H9 (cell line): ENCODE results near the gene OIP5. TPM values are rescaled to one million over a fixed set of nuclear protein-coding genes. Genes with fewer than 3 reads are reported as not detected.

Experiments
- DNase-seq: peaks from one replicate; pipeline ENCODE4 v3.0.0-alpha.2; 2017
- H2AFZ ChIP-seq: one replicate; pipeline ENCODE4 v1.6.1; 2013; ENCODE audit warnings: mild to moderate bottlenecking, low read length, control low read depth, moderate library complexity
- H2AK5ac ChIP-seq: 2 replicates; pipeline ENCODE4 v1.6.1; 2013; ENCODE audit warnings: low read length, control low read depth, mixed read lengths; ENCODE audit not compliant: insufficient read length
- H2BK120ac ChIP-seq: one replicate; pipeline ENCODE4 v1.6.1; 2013; ENCODE audit warnings: low read depth, mild to moderate bottlenecking, low read length, control low read depth, inconsistent platforms; ENCODE audit not compliant: poor library complexity, severe bottlenecking
- H2BK12ac ChIP-seq: 2 replicates; pipeline ENCODE4 v1.6.1; 2013; ENCODE audit warnings: low read length, control low read depth, mixed read lengths, low read depth; ENCODE audit not compliant: insufficient read length
- H2BK15ac ChIP-seq: 2 replicates; pipeline ENCODE4 v1.6.1; 2013; ENCODE audit warnings: low read depth, low read length, control low read depth
- H2BK20ac ChIP-seq: one replicate; pipeline ENCODE4 v1.6.1; 2013; ENCODE audit warnings: low read depth, mild to moderate bottlenecking, low read length, control low read depth, inconsistent platforms; ENCODE audit not compliant: poor library complexity, severe bottlenecking
- H2BK5ac ChIP-seq: 2 replicates; pipeline ENCODE4 v1.6.1; 2013; ENCODE audit warnings: low read length, control low read depth, mixed read lengths; ENCODE audit not compliant: insufficient read length
- H3K14ac ChIP-seq: 2 replicates; pipeline ENCODE4 v1.6.1; 2013; ENCODE audit warnings: low read length, control low read depth; ENCODE audit not compliant: insufficient read depth
- H3K18ac ChIP-seq: 2 replicates; pipeline ENCODE4 v1.6.1; 2013; ENCODE audit warnings: low read depth, mild to moderate bottlenecking, mixed read lengths, low read length, control low read depth; ENCODE audit not compliant: insufficient read length
- H3K23ac ChIP-seq: 2 replicates; pipeline ENCODE4 v1.6.1; 2013; ENCODE audit warnings: low read length, control low read depth, mixed read lengths, low read depth; ENCODE audit not compliant: insufficient read length
- H3K23me2 ChIP-seq: 2 replicates; pipeline ENCODE4 v1.6.1; 2013; ENCODE audit warnings: low read depth, mild to moderate bottlenecking, mixed read lengths, low read length, control low read depth; ENCODE audit not compliant: insufficient read length, poor library complexity, severe bottlenecking
- H3K27ac ChIP-seq: 2 replicates; pipeline ENCODE4 v1.5.1; 2013; ENCODE audit warnings: low read length, control low read depth, mixed read lengths, low read depth; ENCODE audit not compliant: insufficient read length
- H3K27me3 ChIP-seq: 2 replicates; pipeline ENCODE4 v1.6.1; 2013; ENCODE audit warnings: low read length, control low read depth, inconsistent platforms; ENCODE audit not compliant: insufficient read depth
- H3K4ac ChIP-seq: 2 replicates; pipeline ENCODE4 v1.6.1; 2013; ENCODE audit warnings: low read depth, mild to moderate bottlenecking, control low read depth, inconsistent platforms, low read length, moderate library complexity
- H3K4me1 ChIP-seq: 2 replicates; pipeline ENCODE4 v1.6.1; 2013; ENCODE audit warnings: low read length, control low read depth, inconsistent platforms; ENCODE audit not compliant: insufficient read depth
- H3K4me2 ChIP-seq: 2 replicates; pipeline ENCODE4 v1.6.1; 2013; ENCODE audit warnings: low read length, control low read depth, mixed read lengths; ENCODE audit not compliant: insufficient read length, insufficient read depth
- H3K56ac ChIP-seq: 2 replicates; pipeline ENCODE4 v1.6.1; 2013; ENCODE audit warnings: low read depth, mild to moderate bottlenecking, mixed read lengths, low read length, control low read depth; ENCODE audit not compliant: insufficient read length
- H3K79me1 ChIP-seq: 2 replicates; pipeline ENCODE4 v1.6.1; 2013; ENCODE audit warnings: low read depth, mild to moderate bottlenecking, moderate library complexity, low read length, control low read depth, inconsistent platforms; ENCODE audit not compliant: insufficient read depth, poor library complexity, severe bottlenecking
- H3K79me2 ChIP-seq: 2 replicates; pipeline ENCODE4 v1.6.1; 2013; ENCODE audit warnings: low read length, control low read depth, inconsistent platforms; ENCODE audit not compliant: insufficient read depth
- H3K9ac ChIP-seq: 2 replicates; pipeline ENCODE4 v1.6.1; 2013; ENCODE audit warnings: low read length, control low read depth, mixed read lengths; ENCODE audit not compliant: insufficient read length; ENCODE audit errors: extremely low read depth
- H3K9me3 ChIP-seq: one replicate; pipeline ENCODE4 v1.6.1; 2013; ENCODE audit warnings: low read depth, low read length, inconsistent platforms; ENCODE audit not compliant: control insufficient read depth
- H3T11ph ChIP-seq: one replicate; pipeline ENCODE4 v1.6.1; 2013; ENCODE audit warnings: mild to moderate bottlenecking, low read length, control low read depth, inconsistent platforms
- H4K20me1 ChIP-seq: one replicate; pipeline ENCODE4 v1.6.1; 2013; ENCODE audit not compliant: control insufficient read depth, insufficient read length, insufficient read depth
- H4K5ac ChIP-seq: 2 replicates; pipeline ENCODE4 v1.6.1; 2013; ENCODE audit warnings: low read depth, mild to moderate bottlenecking, mixed read lengths, low read length, control low read depth; ENCODE audit not compliant: insufficient read length
- H4K8ac ChIP-seq: replicated peaks from 2 replicates; pipeline ENCODE4 v1.6.1; 2013; ENCODE audit warnings: low read length, control low read depth, mixed read lengths, low read depth; ENCODE audit not compliant: insufficient read length
- H4K91ac ChIP-seq: 2 replicates; pipeline ENCODE4 v1.6.1; 2013; ENCODE audit warnings: low read depth, mild to moderate bottlenecking, moderate library complexity, mixed read lengths, low read length, control low read depth; ENCODE audit not compliant: insufficient read length
- H3K27ac Mint-ChIP-seq, 3 experiments: 2 replicates in 2 of 3; 3 replicates in 1 of 3; pipeline ENCODE4 v1.8.0; 2020 to 2021; ENCODE audit warnings: mixed read lengths in 3 of 3, mild to moderate bottlenecking in 1 of 3, moderate library complexity in 1 of 3
- H3K27me3 Mint-ChIP-seq: 2 replicates; pipeline ENCODE4 v1.8.0; 2021; ENCODE audit warnings: low read depth, mild to moderate bottlenecking, moderate library complexity, mixed read lengths
- H3K36me3 Mint-ChIP-seq, 3 experiments: 2 replicates in 2 of 3; 3 replicates in 1 of 3; pipeline ENCODE4 v1.8.0; 2020 to 2021; ENCODE audit warnings: low read depth in 3 of 3, mixed read lengths in 3 of 3; ENCODE audit not compliant: insufficient read depth in 1 of 3
- H3K4me1 Mint-ChIP-seq, 2 experiments: 2 replicates each; pipeline ENCODE4 v1.8.0; 2020; ENCODE audit warnings: mixed read lengths in 2 of 2
- H3K4me3 Mint-ChIP-seq, 2 experiments: 2 replicates in 1 of 2; 3 replicates in 1 of 2; pipeline ENCODE4 v1.8.0; 2020 to 2021; ENCODE audit warnings: mild to moderate bottlenecking in 2 of 2, mixed read lengths in 2 of 2, moderate library complexity in 1 of 2
- H3K9me3 Mint-ChIP-seq, 2 experiments: 2 replicates in 1 of 2; 3 replicates in 1 of 2; pipeline ENCODE4 v1.8.0; 2020; ENCODE audit warnings: mild to moderate bottlenecking in 2 of 2, mixed read lengths in 2 of 2, moderate library complexity in 1 of 2
- CTCF ChIP-seq: fragments of 200-600 bp; sonication (generic); conservative IDR thresholded peaks from 3 replicates; pipeline ENCODE4 v1.8.0; 2021; ENCODE audit warnings: antibody characterized with exemption, mild to moderate bottlenecking
- WGBS: extraction: QIAGEN DNeasy Blood & Tissue Kit; methylation state at CpG from one replicate; pipeline ENCODE4 v1.1.7; 2013; ENCODE audit warnings: missing lambda C conversion rate, low lambda C conversion rate, mixed read lengths; ENCODE audit not compliant: insufficient read length; ENCODE audit errors: extremely low coverage; 5-methylcytosine and 5-hydroxymethylcytosine counted together
- total RNA-seq: library from RNA; stranded (reverse); gene quantifications from 2 replicates; pipeline ENCODE4 v1.2.1, GENCODE V29; 2021

The OIP5 gene
- total RNA-seq, 1 experiment from 2014 or later = 30.9 TPM

GRCh38 chr15:41377978-41378377 is 45.6 kb upstream of the OIP5 start:
- Histone ChIP-seq H3K56ac (no peak overlapping the region), H3K9me3 (no peaks in the 10 kb centered on the region), H3K23me2 (no peaks in the 10 kb centered on the region), H2BK12ac (no peak overlapping the region), H3K4me2 (no peak overlapping the region), H4K8ac (no peak overlapping the region), H3K23ac (no peak overlapping the region), H3K79me1 (no peaks in the 10 kb centered on the region), H4K91ac (no peak overlapping the region), H2AFZ (no peak overlapping the region), H3K27me3 (no peaks in the 10 kb centered on the region), H3K4me1 (no peaks in the 10 kb centered on the region), H3K4ac (no peak overlapping the region), H2BK5ac (no peak overlapping the region), H3K9ac (no peak overlapping the region), H3K27ac (no peak overlapping the region), H3K18ac (no peak overlapping the region), H3T11ph (no peak overlapping the region), H4K5ac (no peak overlapping the region), H3K14ac (no peak overlapping the region), H2BK20ac (no peak overlapping the region), H3K79me2 (no peaks in the 10 kb centered on the region), H2BK120ac (no peak overlapping the region), H2AK5ac (no peak overlapping the region), H2BK15ac (no peak overlapping the region), H4K20me1 (no peaks in the 10 kb centered on the region)
- TF ChIP-seq CTCF = no peak
- Mint-ChIP-seq H3K4me1 (no peaks in the 10 kb centered on the region), H3K4me3 (no peak overlapping the region), H3K9me3 (peaks cover 6 to 12% of the 10 kb centered on the region in 2 experiments), H3K27me3 (peaks cover 1% of the 10 kb centered on the region; the same call in 1 of the 2 replicates), H3K36me3 (peaks cover 63 to 78% (median 73%) of the 10 kb centered on the region in 3 experiments), H3K27ac (peak overlapping the region in 1 of 3 experiments; percentile 44; a peak in 1 of 7 replicates)
- WGBS = no CpG with 5 or more reads among the region's 4 CpGs
- no peak for DNase-seq
